ENCODE data around the gene MUC5B.
"Not testable (repeated sequence)": the region's sequence is repeated elsewhere in the genome, so short reads cannot be mapped to it uniquely, and the experiment has no call there.

The MUC5B gene

GRCh38 chr11:1191786-1192470 is 30.9 kb upstream of the MUC5B start:
- FAIRE-seq = not testable (repeated sequence)

DNA sequence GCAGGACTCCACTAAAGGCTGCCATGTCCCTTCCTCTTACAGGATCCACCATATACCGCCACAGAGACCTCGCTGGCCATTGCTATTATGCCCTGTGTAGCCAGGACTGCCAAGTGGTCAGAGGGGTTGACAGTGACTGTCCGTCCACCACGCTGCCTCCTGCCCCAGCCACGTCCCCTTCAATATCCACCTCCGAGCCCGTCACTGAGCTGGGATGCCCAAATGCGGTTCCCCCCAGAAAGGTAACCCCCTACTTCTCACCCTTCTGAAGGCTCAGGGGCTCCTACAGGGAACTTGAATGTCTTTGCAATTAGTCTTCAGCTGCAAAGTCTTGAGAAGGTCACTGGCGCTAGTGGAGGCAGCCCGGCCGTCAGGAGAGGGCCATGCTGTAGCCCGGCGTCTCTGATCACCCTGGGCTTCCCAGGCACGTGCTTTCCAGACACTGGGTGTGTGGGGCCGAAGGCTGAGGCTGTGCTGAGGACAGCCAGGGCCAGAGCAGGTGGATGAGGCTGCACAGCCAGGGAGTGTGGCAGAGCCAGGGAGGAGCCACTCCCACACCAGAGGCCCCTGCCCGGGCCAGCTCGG is 30.0 kb upstream of the MUC5B start:
- FAIRE-seq = no peak

- FAIRE-seq = no peak
These were observed 29.3 kb upstream of the MUC5B start for GRCh38 chr11:1193326-1194230.

DNA sequence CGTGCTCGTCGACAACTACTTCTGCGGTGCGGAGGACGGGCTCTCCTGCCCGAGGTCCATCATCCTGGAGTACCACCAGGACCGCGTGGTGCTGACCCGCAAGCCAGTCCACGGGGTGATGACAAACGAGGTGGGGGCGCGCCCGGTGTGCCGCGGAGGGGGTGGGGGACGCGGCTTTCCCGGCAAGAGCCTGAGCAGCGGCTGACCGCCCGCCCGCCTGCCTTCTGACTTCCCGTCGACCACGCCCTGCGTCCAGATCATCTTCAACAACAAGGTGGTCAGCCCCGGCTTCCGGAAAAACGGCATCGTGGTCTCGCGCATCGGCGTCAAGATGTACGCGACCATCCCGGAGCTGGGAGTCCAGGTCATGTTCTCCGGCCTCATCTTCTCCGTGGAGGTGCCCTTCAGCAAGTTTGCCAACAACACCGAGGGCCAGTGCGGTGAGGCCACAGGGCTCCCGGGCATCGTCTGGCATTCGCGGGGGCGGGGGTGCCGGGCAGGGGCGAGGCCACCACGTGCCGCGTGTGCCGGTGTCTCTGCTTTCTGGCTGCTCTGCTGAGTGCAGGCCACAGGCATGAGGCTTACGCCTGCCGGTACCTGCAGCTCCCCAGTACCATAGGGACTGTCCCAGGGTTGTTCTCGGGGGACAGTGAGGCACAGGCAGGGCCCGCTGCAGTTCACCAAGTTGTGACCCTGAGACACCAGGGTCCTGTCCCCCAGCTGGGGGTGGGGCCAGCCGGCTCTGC is 28.5 kb upstream of the MUC5B start:
- no peak for FAIRE-seq

- no peak for FAIRE-seq
These were observed 27.7 kb upstream of the MUC5B start for GRCh38 chr11:1194977-1195681.

DNA sequence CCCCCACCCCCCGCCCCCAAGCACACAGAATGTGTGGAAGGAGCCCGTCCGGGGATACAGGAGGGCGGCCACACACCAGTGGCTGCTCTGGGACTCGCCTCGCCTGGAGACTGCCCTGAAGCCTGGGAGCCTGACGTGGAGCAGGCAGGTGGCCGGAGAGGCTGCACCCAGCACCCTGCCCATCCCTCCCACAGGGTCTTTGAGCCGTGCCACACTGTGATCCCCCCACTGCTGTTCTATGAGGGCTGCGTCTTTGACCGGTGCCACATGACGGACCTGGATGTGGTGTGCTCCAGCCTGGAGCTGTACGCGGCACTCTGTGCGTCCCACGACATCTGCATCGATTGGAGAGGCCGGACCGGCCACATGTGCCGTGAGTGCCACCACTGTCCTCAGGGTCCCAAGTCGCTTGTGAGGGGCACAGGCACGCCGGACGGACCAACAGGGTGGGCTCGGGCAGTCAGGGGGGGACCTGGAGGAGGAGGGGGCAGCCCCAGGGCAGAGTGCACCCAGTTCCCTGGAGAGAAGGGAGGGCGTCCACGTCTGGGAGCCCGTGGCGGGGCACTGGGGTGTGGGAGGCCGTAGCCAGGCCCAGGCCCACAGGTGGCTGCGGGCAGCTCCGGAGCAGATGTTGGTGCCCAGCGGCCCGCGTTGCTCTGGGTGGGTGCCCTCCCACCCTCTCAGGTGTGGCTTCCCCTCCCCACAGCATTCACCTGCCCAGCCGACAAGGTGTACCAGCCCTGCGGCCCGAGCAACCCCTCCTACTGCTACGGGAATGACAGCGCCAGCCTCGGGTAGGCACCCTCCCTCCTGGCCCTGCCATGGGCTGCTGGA is 27.0 kb upstream of the MUC5B start:
- FAIRE-seq = no peak

DNA sequence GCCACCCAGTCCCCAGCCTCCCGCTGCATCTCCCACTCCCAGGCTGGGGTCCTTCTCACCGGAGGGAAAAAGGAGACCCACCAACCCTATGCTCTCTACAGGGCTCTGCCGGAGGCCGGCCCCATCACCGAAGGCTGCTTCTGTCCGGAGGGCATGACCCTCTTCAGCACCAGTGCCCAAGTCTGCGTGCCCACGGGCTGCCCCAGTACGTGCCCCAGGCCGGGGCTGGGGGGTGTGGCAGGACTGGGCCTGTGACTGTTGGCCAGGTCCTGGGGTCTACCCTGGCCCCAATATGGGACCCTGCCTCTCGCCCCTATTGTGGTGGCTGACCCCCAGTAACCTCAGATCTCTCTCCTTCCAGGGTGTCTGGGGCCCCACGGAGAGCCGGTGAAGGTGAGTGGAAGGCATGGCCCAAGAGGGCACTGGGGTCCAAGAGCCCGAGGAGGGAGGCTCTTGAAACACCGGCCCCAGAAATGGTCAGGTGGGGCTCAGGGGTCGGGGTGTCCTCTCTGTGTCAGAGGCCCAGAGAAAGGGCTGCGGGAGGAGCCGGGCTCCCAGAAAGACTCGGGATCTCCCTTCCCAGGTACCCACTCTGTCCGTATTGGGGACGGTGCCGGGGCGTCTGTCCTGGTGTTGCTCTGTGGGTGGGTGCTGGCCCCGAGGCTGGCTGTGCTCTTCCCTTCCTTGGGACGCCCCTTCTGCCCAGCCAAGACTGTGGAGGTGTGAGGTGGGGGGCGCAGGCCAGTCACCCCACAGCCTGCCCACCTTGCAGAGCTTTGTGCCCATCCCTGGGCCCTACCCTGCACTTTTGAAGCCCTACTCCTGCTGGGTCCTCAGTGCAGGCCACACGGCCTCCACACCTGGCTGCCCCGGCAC is 26.1 kb upstream of the MUC5B start:
- FAIRE-seq = no peak

GRCh38 chr11:1197431-1197885 is 25.4 kb upstream of the MUC5B start:
- no peak for FAIRE-seq

GRCh38 chr11:1197886-1198560 is 24.8 kb upstream of the MUC5B start:
- FAIRE-seq = no peak

DNA sequence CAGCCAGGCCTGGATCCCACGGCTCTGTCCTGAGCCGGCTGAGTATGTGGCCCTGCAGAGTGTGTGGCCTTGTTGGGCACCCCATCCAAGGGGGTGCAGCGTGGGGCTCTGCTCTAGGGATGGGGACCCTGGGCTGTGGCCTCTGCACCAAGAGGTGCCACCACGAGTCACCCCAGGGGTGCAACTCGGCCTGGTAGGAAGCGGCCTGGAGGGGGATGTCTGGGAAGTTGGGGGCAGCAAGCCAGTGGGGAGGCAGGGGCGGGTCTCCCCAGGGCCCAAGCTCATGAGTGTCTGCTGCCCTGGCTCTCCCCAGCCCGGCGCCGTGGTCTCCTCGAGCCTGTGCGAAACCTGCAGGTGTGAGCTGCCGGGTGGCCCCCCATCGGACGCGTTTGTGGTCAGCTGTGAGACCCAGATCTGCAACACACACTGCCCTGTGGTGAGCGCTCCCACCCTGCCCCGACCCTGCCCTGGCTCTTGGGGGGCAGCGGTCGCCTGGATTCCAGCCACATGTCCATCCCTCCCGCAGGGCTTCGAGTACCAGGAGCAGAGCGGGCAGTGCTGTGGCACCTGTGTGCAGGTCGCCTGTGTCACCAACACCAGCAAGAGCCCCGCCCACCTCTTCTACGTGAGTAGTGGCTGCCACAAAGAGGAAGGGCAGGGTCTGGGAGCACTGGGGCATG is 24.2 kb upstream of the MUC5B start:
- no peak for FAIRE-seq

DNA sequence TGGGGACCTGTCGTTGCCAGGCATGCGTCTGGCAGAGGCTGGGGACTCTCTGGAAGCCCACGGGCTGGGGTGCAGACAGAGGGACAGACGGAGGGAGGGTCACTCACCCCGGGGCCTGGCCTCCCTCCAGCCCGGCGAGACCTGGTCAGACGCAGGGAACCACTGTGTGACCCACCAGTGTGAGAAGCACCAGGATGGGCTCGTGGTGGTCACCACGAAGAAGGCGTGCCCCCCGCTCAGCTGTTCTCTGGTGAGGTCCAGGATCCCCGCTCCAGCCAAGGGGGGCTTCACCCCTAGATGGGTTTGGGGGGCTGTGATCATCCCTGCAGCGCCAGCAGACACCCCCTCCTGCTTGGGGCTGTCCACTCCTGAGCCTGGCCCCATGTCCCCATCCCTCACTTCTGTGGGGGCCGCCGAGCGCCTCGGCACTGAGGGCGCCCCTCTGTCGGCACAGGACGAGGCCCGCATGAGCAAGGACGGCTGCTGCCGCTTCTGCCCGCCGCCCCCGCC is 23.6 kb upstream of the MUC5B start:
- no peak for FAIRE-seq

DNA sequence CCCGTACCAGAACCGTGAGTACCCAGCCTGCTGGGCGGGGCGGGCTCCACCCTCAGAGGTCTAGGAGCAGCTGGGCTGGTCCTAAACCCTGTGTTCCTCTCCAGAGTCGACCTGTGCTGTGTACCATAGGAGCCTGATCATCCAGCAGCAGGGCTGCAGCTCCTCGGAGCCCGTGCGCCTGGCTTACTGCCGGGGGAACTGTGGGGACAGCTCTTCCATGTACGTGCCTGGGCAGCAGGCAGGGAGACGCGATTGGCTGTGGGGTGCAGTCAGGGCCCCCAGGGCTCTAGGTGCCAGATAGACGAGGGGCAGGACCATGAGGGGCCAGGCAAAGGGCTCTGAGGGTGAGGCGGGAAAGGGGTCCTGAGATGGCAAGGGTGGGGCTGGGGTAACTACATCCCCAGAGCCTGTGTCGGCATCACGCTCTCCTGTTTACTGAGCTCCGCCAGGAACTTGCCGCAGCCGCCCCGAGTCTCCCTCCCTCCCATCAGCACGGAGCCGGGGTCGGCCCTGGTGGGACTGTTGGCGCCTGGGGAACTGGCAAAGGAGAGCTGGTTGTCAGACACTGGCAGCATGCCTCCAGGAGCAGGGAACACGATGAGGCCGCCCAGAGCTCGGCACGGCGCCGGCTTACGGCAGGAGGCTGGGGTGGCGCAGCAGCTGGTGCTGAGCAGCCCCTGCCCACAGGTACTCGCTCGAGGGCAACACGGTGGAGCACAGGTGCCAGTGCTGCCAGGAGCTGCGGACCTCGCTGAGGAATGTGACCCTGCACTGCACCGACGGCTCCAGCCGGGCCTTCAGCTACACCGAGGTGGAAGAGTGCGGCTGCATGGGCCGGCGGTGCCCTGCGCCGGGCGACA is 22.9 kb upstream of the MUC5B start:
- FAIRE-seq = no peak

- no peak for FAIRE-seq
These were observed 22.2 kb upstream of the MUC5B start for GRCh38 chr11:1200611-1201191.

DNA sequence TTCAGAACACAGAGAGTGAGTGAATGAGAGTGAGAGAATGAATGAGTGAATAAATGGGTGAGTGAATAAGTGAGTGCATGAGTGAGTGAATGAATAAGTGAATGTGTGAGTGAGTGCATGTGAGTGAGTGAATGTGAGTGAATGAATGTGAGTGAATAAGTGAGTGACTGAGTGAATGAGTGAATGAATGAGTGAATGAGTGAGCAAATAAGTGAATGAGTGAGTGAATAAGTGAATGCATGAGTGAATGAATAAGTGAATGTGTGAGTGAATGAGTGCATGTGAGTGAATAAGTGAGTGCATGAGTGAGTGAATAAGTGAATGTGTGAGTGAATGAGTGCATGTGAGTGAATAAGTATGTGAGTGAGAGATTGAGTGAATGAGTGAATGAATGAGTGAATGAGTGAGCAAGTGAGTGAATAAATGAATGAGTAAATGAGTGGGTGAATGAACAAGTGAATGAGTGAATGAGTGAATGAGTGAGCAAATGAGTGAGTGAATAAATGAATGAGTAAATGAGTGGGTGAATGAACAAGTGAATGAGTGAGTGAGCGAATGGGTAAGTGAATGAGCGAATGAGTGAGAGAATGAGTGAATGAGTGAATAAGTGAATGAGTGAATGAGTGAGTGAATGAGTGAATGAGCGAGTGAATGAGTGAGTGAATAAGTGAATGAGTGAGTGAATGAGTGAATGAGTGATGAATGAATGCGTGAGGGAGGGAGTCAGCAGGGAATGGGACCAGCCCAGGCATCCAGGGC is 21.3 kb upstream of the MUC5B start:
- no peak for FAIRE-seq

DNA sequence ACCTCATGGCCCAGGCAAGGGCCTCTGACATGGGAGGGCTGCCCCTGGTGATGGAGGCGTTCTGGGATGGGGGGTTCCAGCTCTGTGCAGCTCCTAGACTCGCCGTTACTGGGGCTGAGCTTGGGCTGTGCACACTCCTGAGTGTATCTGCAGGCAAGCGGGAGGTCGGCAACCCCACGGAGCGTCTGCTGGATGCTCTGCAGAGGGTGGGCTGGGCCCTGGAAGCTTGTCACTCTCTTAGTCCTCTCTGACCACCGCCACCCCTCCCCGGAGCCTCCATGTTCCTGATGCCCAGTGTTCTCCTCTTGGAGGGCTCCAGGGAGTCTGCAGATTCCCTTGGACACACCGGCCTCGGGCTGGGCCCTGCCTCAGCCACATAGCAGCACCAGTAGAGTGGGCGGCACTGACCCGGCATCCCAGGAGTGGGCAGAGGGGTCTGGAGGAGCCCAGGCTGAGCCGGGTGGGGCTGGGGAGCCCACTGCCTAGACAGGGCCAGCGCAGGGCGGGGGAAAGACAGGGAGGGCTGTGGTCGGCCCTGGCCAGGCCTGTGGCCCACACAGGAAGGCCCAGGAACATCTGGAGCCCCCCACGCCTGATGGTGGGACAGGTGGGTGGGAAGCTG is 20.6 kb upstream of the MUC5B start:
- no peak for FAIRE-seq
